HepG2 (cell line): ENCODE measurements around the gene GPR176.

Source experiments
- CHD2 ChIP-seq: IDR thresholded peaks from 2 replicates; pipeline ENCODE4 v1.6.1; 2011; ENCODE audit warnings: low read depth, low read length, improper control_type of control experiment
- DPF2 ChIP-seq: sonication (generic); formaldehyde crosslinking; IDR thresholded peaks from 2 replicates; pipeline ENCODE4 v1.4.0; 2020; ENCODE audit warnings: mild to moderate bottlenecking, low read depth, missing genetic modification reagents, borderline replicate concordance
- ESRRA ChIP-seq: sonication (generic); formaldehyde crosslinking; IDR thresholded peaks from 2 replicates; pipeline ENCODE4 v1.5.1; 2020; ENCODE audit warnings: mild to moderate bottlenecking, low read depth, missing genetic modification reagents
- EZH2 ChIP-seq: conservative IDR thresholded peaks from 2 replicates; pipeline ENCODE4 v1.6.1; 2012; ENCODE audit warnings: mild to moderate bottlenecking, low read depth, low read length, moderate library complexity
- FOSL2 ChIP-seq: sonication (generic); formaldehyde crosslinking; IDR thresholded peaks from 2 replicates; pipeline ENCODE4 v1.4.0; 2020; ENCODE audit warnings: missing genetic modification reagents
- HNRNPH1 ChIP-seq: fragments of 200-400 bp; formaldehyde crosslinking; optimal IDR thresholded peaks from 2 replicates; pipeline ENCODE3; 2017; ENCODE audit warnings: mild to moderate bottlenecking, low read depth, low read length
- KLF9 ChIP-seq: IDR thresholded peaks from 2 replicates; pipeline ENCODE4 v1.6.1; 2016; ENCODE audit warnings: low read depth
- MZF1 ChIP-seq: sonication (generic); formaldehyde crosslinking; IDR thresholded peaks from 2 replicates; pipeline ENCODE4 v1.8.1; 2023; ENCODE audit warnings: mild to moderate bottlenecking, missing genetic modification reagents, borderline replicate concordance
- PBX3 ChIP-seq: sonication (generic); formaldehyde crosslinking; IDR thresholded peaks from 2 replicates; pipeline ENCODE4 v1.8.1; 2023; ENCODE audit warnings: missing genetic modification reagents, inconsistent platforms, borderline replicate concordance
- REPIN1 ChIP-seq: sonication (generic); formaldehyde crosslinking; IDR thresholded peaks from 2 replicates; pipeline ENCODE4 v1.8.0; 2022; ENCODE audit warnings: missing genetic modification reagents, low read depth, mild to moderate bottlenecking, borderline replicate concordance
- TAF1 ChIP-seq: sonication (generic); formaldehyde crosslinking; IDR thresholded peaks from 2 replicates; pipeline ENCODE4 v1.4.0; 2020; ENCODE audit warnings: missing genetic modification reagents
- ZNF543 ChIP-seq: sonication (generic); formaldehyde crosslinking; IDR thresholded peaks from 2 replicates; pipeline ENCODE4 v1.4.0; 2020; ENCODE audit warnings: mild to moderate bottlenecking, missing genetic modification reagents
- ZNF704 ChIP-seq: sonication (generic); formaldehyde crosslinking; IDR thresholded peaks from 2 replicates; pipeline ENCODE4 v1.8.1; 2023; ENCODE audit warnings: mild to moderate bottlenecking, inconsistent platforms, moderate library complexity, missing genetic modification reagents, borderline replicate concordance

GRCh38 chr15:39889601-39890000 is 30.5 kb downstream of the GPR176 start:
- no peak for TF ChIP-seq HNRNPH1
- TF ChIP-seq TAF1 (CRISPR knock-in tag): no peak
- TF ChIP-seq KLF9: no peak
- no peak for TF ChIP-seq REPIN1 (CRISPR knock-in tag)
- no peak for TF ChIP-seq MZF1 (CRISPR knock-in tag)
- no peak for TF ChIP-seq CHD2
- TF ChIP-seq FOSL2 (CRISPR knock-in tag): no peak
- TF ChIP-seq ESRRA (CRISPR knock-in tag): no peak
- TF ChIP-seq DPF2 (CRISPR knock-in tag): no peak
- TF ChIP-seq PBX3 (CRISPR knock-in tag): no peak
- TF ChIP-seq ZNF543 (CRISPR knock-in tag): no peak
- TF ChIP-seq EZH2: no peak
- no peak for TF ChIP-seq ZNF704 (CRISPR knock-in tag)
